ENCODE measurements around the gene ASCL4.

Gene ASCL4

DNA sequence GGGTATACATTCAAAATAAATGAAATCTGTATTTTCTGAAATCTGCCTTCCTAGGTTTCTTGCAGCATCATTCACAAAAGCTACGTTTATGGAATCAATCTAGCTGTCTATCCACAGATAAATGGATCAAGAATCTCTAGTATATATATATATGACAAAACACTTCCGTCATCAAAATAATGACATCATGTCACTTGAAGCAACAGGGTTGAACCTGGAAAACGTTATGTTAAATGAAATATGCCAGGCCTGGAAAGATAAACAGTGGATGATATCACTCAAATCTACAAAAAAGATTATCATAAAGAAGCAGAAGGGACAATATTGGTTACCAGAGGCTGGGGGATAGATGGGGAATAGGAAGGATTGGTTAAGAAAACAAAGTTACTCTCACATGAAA lies 28.6 kb downstream of the ASCL4 start:
- Histone ChIP-seq H3K27ac (ENCODE audit: poor library complexity, severe bottlenecking) (no peak overlapping the region), H3K4me1 (ENCODE audit: insufficient read depth, poor library complexity, severe bottlenecking) (no peaks in the 10 kb centered on the region), H3K9me3 (ENCODE audit: severe bottlenecking) (no peaks in the 10 kb centered on the region), H3K4me3 (ENCODE audit: severe bottlenecking) (no peak overlapping the region), H3K27me3 (ENCODE audit: insufficient read depth, poor library complexity, severe bottlenecking) (peaks cover 10% of the 10 kb centered on the region), H3K36me3 (ENCODE audit: low read depth) (no peaks in the 10 kb centered on the region)
- TF ChIP-seq, protein P1, sequence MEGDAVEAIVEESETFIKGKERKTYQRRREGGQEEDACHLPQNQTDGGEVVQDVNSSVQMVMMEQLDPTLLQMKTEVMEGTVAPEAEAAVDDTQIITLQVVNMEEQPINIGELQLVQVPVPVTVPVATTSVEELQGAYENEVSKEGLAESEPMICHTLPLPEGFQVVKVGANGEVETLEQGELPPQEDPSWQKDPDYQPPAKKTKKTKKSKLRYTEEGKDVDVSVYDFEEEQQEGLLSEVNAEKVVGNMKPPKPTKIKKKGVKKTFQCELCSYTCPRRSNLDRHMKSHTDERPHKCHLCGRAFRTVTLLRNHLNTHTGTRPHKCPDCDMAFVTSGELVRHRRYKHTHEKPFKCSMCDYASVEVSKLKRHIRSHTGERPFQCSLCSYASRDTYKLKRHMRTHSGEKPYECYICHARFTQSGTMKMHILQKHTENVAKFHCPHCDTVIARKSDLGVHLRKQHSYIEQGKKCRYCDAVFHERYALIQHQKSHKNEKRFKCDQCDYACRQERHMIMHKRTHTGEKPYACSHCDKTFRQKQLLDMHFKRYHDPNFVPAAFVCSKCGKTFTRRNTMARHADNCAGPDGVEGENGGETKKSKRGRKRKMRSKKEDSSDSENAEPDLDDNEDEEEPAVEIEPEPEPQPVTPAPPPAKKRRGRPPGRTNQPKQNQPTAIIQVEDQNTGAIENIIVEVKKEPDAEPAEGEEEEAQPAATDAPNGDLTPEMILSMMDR (IDR thresholded peaks at IDR 0.05; ENCODE audit: poor library complexity, severe bottlenecking) = no peak
- ATAC-seq (ENCODE audit: low read depth) = no peak
- DNase-seq (ENCODE audit: low spot score) = no peak

DNA sequence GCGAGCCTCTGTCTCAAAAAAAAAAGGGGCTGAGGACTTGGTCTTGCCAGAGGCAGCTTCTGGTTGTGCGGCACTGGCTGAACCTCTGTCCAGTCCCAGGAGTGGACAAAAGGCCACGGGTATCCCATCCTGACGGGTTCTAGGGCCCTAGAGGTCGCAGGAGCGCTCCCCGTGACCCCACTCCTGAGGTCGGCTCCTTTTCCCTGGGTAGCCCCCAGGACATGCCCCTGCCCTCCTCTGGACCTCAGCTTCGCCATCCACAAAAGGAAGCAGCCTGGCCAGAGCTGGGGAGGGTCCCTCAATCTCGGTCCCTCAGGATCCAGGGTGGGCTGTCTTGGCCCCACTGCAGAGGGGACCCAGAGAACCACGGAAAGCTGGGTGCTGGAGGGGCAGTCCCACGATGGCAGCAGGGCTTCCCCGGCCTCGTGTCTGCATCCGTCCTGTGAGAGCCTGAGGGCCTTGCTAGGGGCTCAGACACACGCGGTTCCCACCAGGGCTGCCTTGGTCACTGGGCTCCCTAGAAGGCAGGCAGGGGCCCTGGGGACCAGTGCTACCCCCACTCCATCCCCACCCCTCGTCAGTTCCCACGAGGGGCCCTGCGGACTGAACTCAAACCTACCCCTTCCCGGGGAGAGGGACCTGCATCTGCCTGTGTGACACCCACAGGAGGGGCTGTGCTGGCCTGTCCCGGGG lies 31.1 kb downstream of the ASCL4 start:
- no peaks in the 10 kb centered on the region for H3K9me3 ChIP-seq (ENCODE audit: severe bottlenecking)
- DNase-seq (ENCODE audit: low spot score) (no peak), ATAC-seq (ENCODE audit: low read depth) (no peak)
- no peaks in the 10 kb centered on the region for H3K36me3 ChIP-seq (ENCODE audit: low read depth)
- TF ChIP-seq, protein P1 (IDR thresholded peaks at IDR 0.05; ENCODE audit: poor library complexity, severe bottlenecking) = no peak
- no peaks in the 10 kb centered on the region for H3K4me1 ChIP-seq (ENCODE audit: insufficient read depth, poor library complexity, severe bottlenecking)
- peaks cover 7% of the 10 kb centered on the region for H3K27me3 ChIP-seq (ENCODE audit: insufficient read depth, poor library complexity, severe bottlenecking)
- H3K27ac ChIP-seq (ENCODE audit: poor library complexity, severe bottlenecking) = no peak overlapping the region
- H3K4me3 ChIP-seq (ENCODE audit: severe bottlenecking) = no peak overlapping the region

DNA sequence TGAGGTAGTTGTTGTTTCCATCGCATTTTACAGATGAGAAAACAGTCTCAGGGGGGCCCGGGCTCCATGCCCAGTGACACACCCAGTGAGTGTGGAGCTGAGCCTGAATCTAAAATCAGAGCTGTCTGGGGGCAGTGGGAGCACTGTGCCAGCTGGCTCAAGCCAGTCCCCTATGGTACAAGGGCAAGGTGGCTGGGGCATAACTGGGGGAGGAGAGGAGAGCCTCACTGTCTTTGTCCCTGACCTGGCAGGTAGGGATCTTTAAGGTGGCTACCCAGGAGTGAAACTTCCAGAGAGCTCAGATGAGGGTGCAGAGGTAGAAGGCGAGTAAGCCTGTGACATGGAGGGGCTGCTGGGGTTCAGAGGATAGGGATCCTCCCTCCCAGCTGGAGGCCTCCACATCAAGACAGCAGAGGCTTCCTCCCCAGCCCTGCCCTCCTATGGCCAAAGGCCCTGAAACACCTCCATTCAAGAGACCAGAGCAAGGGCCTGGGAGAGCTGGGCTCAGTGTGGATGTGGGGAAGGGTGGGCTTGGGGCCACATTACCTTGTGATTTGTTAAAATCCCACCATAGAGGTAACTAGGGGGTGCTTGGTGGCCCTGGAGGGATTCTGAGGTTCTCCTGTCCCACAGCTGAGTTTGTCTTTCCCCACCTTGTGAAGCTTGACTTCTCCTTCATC lies 33.1 kb downstream of the ASCL4 start:
- Histone ChIP-seq H3K27me3 (ENCODE audit: insufficient read depth, poor library complexity, severe bottlenecking) (no peaks in the 10 kb centered on the region), H3K4me1 (ENCODE audit: insufficient read depth, poor library complexity, severe bottlenecking) (no peaks in the 10 kb centered on the region), H3K9me3 (ENCODE audit: severe bottlenecking) (no peaks in the 10 kb centered on the region), H3K4me3 (ENCODE audit: severe bottlenecking) (no peak overlapping the region), H3K36me3 (ENCODE audit: low read depth) (no peaks in the 10 kb centered on the region), H3K27ac (ENCODE audit: poor library complexity, severe bottlenecking) (no peak overlapping the region)
- ATAC-seq (ENCODE audit: low read depth) (no peak; the same call in 2 of the 3 replicates), DNase-seq (ENCODE audit: low spot score) (no peak)
- TF ChIP-seq, protein P1 (IDR thresholded peaks at IDR 0.05; ENCODE audit: poor library complexity, severe bottlenecking) = no peak

DNA sequence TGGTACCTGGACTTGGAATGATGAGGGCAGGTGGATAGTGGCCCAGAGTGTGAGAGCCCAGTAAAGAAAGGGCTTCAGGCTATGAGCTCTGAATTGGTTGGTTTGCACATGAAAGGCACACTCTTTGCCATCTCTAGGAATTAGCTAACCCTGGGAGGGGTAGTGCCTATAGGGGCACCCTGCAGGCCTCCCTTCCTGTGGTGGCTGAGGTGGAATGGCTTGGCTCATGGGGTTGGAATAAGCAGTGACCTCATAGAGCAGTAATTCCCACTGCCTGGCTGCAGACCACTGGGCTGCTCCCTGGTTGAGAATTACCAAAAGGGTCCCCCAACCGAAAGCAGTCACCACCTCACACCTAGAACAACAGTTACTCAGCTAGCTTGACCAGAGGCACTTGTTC lies 42.7 kb downstream of the ASCL4 start:
- Histone ChIP-seq H3K9me3 (ENCODE audit: severe bottlenecking) (peaks cover 3% of the 10 kb centered on the region), H3K27ac (ENCODE audit: poor library complexity, severe bottlenecking) (no peak overlapping the region)

More for the DNA sequence above, 42.7 kb downstream of the ASCL4 start:
- Histone ChIP-seq H3K4me1 (ENCODE audit: insufficient read depth, poor library complexity, severe bottlenecking) (no peaks in the 10 kb centered on the region), H3K4me3 (ENCODE audit: severe bottlenecking) (no peak overlapping the region), H3K27me3 (ENCODE audit: insufficient read depth, poor library complexity, severe bottlenecking) (no peaks in the 10 kb centered on the region), H3K36me3 (ENCODE audit: low read depth) (no peaks in the 10 kb centered on the region)
- ATAC-seq (ENCODE audit: low read depth) = no peak
- TF ChIP-seq, protein P1 (IDR thresholded peaks at IDR 0.05; ENCODE audit: poor library complexity, severe bottlenecking) = no peak
- DNase-seq (ENCODE audit: low spot score) = no peak
